Breast epithelium (tissue), 3 donors: ENCODE data around the gene CUL3.

Experiments
- CTCF ChIP-seq, 3 donors: fragments of 450-650 bp; IDR thresholded peaks; one replicate each; pipeline ENCODE4 v1.5.1; 2016 to 2017; ENCODE audit warnings: antibody characterized with exemption in 3 of 3, mild to moderate bottlenecking in 3 of 3, moderate library complexity in 3 of 3
- POLR2A ChIP-seq: fragments of 450-650 bp; IDR thresholded peaks from one replicate; pipeline ENCODE4 v1.6.1; 2016; ENCODE audit warnings: antibody characterized with exemption, mild to moderate bottlenecking, moderate library complexity
- POLR2AphosphoS5 ChIP-seq, 3 donors: sonication (generic); formaldehyde crosslinking; IDR thresholded peaks; one replicate each; pipeline ENCODE4 v1.6.1; 2017; ENCODE audit warnings: antibody characterized with exemption in 3 of 3

GRCh38 chr2:224594840-224595239 lies 9.7 kb upstream of the CUL3 start:
- TF ChIP-seq POLR2A (no peak), CTCF (IDR thresholded peaks at IDR 0.05) (no peak), POLR2AphosphoS5 (IDR thresholded peaks at IDR 0.05) (no peak)
